IPS DF 4.7 (cell line): ENCODE measurements around the gene CCS.
"Not testable (repeated sequence)": the region's sequence is repeated elsewhere in the genome, so short reads cannot be mapped to it uniquely, and the experiment has no call there.

Experiments used
- DNase-seq: peaks from one replicate; pipeline ENCODE4 v3.0.0-alpha.2; 2013; ENCODE audit warnings: low spot score; ENCODE audit errors: extremely low read depth

The CCS gene

GRCh38 chr11:66626382-66626781 lies 33.4 kb downstream of the CCS start:
- DNase-seq = no peak

GRCh38 chr11:66626926-66627325 lies 33.9 kb downstream of the CCS start:
- DNase-seq = no peak

DNA sequence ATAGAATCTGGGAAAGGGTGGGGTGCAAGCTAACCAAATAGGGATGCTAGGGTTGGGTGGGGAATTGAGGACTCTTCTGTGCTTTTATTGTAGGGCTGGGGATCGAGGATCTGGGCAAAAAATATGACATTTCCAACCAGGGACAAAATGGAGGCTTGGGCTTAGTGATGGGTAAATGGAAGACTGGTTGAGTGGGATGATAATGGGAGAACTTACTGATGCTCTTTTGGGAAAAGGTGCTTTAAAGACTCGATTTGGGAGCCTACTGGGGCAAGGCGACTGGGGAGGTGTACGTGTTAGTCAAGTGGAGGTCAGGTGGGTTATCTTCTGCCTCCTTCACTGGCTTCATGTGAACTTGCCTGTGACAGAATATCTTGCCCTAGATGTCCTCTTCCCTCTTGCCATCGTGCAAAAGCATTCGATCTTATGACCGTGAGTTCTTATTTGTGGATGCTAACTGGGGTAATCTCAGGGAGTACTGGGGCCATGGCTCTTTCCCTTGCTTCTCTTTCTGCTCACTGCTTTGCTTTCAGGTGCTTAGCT lies 35.1 kb downstream of the CCS start:
- no peak for DNase-seq

DNA sequence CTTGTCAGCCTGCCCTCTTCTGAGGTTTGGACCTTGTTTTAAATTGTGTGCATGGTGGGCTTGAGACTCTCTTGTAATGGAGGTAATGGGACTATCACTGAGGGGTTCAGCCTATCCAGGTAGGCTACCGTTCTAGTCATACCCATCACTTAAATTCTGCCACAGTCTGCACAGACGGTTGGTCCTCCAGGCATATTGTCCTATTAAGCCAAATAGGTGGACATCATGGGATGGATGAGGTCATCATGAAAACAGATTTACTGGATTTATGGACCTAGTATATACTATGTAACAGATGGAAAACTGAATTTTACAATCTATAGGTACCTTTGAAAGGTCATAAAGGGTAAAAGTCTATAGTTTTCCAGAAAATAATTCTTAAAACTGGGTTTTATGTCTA lies 36.4 kb downstream of the CCS start:
- DNase-seq = no peak

GRCh38 chr11:66631883-66632282 lies 38.9 kb downstream of the CCS start:
- no peak for DNase-seq

DNA sequence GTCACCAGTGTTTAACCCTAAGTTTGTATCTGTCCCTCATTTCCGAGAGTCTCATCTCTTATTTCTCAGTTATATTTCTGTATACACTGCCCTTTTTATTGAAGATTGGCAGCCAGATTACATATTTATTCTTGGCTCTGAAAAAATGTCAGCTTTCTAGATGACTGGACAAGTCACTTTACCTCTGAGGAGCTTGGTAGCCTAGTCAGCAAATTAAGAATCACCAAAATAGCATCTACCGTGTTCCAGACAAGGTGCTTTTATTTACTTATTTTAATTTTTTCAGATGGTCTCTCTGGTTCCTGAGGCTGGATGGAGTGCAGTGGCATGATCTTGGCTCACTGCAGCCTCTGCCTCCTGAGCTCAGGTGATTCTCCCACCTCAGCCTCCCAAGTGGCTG lies 40.0 kb downstream of the CCS start:
- no peak for DNase-seq

- no peak for DNase-seq
Observed at GRCh38 chr11:66636411-66636810, 43.4 kb downstream of the CCS start.

GRCh38 chr11:66637557-66638176 lies 44.7 kb downstream of the CCS start:
- DNase-seq = no peak

GRCh38 chr11:66638177-66639065 lies 45.4 kb downstream of the CCS start, which contains the start of gene RBM4:
TSS of gene RBM4 (plus strand) at chr11:66638703. CDS start at chr11:66639712, 1,009 bp downstream.
- DNase-seq = peak; percentile 100

DNA sequence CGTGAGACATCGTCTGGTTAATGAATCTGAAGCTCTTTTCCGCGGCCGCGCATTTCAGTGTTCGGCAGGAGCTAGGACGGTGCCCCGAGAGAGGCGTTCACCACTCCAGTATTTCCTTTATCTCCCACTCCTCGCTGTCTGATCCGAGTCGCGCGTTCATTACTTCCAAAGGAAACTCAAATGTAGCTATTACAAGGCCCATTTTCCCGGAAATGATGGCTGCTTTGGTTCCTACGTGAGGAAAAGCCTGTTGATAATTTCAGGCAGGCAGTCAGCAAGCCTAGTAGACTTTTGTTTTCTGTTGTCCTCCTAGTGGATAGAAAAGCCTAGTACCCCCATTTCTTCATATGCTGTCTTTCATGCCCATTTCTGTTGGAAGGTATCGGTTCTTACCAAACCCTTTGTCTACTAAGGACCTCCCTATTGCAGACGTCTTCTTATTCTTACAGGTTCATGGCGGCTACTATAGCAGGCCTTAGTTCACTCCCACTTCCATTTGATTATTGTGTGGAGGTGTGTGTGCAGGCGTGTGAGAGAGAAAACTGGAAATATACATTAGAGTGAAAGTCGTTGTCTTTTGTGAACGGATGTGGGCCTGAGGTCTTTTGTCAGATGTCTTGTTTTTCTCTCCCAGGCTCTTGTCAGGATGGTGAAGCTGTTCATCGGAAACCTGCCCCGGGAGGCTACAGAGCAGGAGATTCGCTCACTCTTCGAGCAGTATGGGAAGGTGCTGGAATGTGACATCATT lies 46.3 kb downstream of the CCS start:
- no peak for DNase-seq

DNA sequence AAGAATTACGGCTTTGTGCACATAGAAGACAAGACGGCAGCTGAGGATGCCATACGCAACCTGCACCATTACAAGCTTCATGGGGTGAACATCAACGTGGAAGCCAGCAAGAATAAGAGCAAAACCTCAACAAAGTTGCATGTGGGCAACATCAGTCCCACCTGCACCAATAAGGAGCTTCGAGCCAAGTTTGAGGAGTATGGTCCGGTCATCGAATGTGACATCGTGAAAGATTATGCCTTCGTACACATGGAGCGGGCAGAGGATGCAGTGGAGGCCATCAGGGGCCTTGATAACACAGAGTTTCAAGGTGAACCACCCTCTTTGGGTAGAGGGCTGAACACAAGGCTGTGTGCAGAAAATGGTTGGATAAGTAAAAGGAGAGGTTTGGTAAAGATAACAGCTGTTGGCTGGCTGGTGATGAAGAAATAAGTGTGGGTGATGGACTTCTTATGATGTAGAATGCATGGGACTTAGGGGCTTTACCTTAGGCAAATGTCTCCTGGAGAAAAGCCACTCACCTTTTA lies 46.9 kb downstream of the CCS start:
- not testable (repeated sequence) for DNase-seq

DNA sequence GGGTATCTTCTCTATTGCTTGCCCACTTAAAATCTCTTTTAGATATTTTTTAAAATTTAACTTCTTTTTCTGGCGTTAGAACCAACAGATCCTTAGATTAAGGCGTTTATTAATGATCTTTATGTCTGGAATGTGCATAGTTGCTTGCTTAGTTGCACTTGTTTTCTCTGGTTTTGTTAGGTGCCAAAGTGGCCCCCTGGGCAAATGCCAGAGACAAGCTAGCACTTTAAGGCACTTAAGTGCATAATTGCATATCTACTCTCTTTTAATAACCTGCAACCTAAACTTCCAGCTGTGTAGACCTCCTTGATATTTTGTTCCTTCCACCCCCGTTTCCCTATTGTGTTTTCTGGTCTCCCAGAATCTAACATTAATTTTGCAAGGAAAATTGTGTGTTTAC lies 48.8 kb downstream of the CCS start:
- no peak for DNase-seq

DNA sequence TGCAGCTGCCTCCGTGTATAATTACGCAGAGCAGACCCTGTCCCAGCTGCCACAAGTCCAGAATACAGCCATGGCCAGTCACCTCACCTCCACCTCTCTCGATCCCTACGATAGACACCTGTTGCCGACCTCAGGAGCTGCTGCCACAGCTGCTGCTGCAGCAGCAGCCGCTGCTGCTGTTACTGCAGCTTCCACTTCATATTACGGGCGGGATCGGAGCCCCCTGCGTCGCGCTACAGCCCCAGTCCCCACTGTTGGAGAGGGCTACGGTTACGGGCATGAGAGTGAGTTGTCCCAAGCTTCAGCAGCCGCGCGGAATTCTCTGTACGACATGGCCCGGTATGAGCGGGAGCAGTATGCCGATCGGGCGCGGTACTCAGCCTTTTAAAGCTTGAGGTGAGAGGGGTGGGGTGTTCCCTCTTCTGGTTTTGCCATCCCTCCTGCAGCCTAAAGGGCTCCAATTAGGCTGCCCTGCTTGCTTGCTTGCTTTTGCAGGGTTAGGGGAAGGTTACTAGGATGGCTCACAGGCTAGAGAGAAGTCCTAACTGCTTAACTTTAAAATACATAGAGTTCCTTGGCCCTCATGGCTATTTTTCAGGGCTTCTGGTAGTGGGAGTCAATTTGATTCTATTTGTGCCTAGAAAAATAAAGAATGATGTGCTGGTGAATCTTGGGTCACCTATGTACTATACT lies 50.9 kb downstream of the CCS start:
- no peak for DNase-seq

- DNase-seq = no peak
Observed at GRCh38 chr11:66646828-66647227, 53.8 kb downstream of the CCS start.

DNA sequence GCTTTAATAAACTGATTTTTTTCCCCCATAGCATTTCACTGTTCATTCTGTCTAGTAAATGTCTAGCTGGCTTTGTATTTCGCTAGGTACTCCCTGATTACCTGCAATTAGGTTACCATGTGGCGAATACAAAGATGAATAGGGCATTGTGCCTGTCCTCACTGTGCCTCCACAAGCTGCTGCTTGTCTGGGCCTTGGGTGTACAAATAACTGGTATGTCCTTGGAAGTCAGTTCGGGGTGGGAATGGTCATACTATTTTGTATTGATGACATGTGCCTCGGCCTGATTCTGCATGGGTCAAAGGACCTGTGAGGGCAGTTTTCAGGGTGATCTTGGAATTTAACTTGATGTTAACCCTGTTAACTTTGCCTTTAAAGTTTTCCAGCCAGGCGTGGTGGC lies 56.9 kb downstream of the CCS start:
- no peak for DNase-seq

GRCh38 chr11:66651016-66651415 lies 58.0 kb downstream of the CCS start:
- DNase-seq = no peak

- DNase-seq = no peak
Observed at GRCh38 chr11:66652651-66653050, 59.7 kb downstream of the CCS start.

- DNase-seq = no peak
Observed at GRCh38 chr11:66653123-66653522, 60.1 kb downstream of the CCS start.
